ENCODE measurements around the gene CST7.

GRCh38 chr20:24987873-24988835, 39.1 kb downstream of the CST7 start:
- TF ChIP-seq CTCF (conservative IDR thresholded peaks at IDR 0.05; ENCODE audit: low read depth, low read length) (no peak), EZH2 (IDR thresholded peaks at IDR 0.05; ENCODE audit: borderline replicate concordance, low read depth, low read length, poor library complexity, severe bottlenecking) (no peak)
